Prostate gland (tissue), 2 donors: ENCODE results near the gene DUSP28. TPM values are rescaled to one million over a fixed set of nuclear protein-coding genes. Genes with fewer than 3 reads are reported as not detected.

Source experiments
- DNase-seq: peaks from one replicate; pipeline ENCODE4 v3.0.0-alpha.2; 2019; ENCODE audit warnings: low spot score
- H3K27ac ChIP-seq, 2 donors: fragments of 200-600 bp; sonication (generic); 2 replicates each; pipeline ENCODE4 v1.5.1; 2017 to 2019
- H3K27me3 ChIP-seq: fragments of 200-600 bp; sonication (generic); replicated peaks from 2 replicates; pipeline ENCODE4 v1.5.1; 2019; ENCODE audit not compliant: insufficient read depth
- H3K36me3 ChIP-seq, 2 donors: fragments of 200-600 bp; sonication (generic); 1 replicate in 1 of 2; 2 replicates in 1 of 2; pipeline versions ENCODE4 v1.5.1 to v1.8.1; 2017 to 2019
- H3K4me1 ChIP-seq: fragments of 200-600 bp; sonication (generic); replicated peaks from 2 replicates; pipeline ENCODE4 v1.5.1; 2019
- H3K4me3 ChIP-seq, 2 donors: fragments of 200-600 bp; sonication (generic); 2 replicates each; pipeline ENCODE4 v1.5.1; 2017 to 2019
- H3K9me3 ChIP-seq: fragments of 200-600 bp; sonication (generic); 2 replicates; pipeline ENCODE4 v1.5.1; 2017
- POLR2A ChIP-seq: fragments of 450-650 bp; IDR thresholded peaks from one replicate; pipeline ENCODE4 v1.6.1; 2016; ENCODE audit warnings: antibody characterized with exemption, mild to moderate bottlenecking
- POLR2AphosphoS5 ChIP-seq: sonication (generic); formaldehyde crosslinking; IDR thresholded peaks from one replicate; pipeline ENCODE4 v1.6.1; 2017; ENCODE audit warnings: antibody characterized with exemption
- WGBS: methylation state at CpG from one replicate; pipeline ENCODE4 v1.1.5; 2018; 5-methylcytosine and 5-hydroxymethylcytosine counted together
- intact Hi-C: fragments of 100-400 bp; cut with DNase I; formaldehyde crosslinking; loops from one replicate; pipeline ENCODE4 v1.14.2; 2022
- total RNA-seq, 2 donors: library from RNA; depleted of rRNA; stranded (reverse); fragments of >200 nt; gene quantifications; one replicate each; pipeline ENCODE4 v1.1.0, GENCODE V29; 2016
- TF ChIP-seq, protein P1 (sequence below), 4 experiments: fragments of 200-600 bp in 2 of 4; fragments of 450-650 bp in 2 of 4; sonication (generic) in 2 of 4; IDR thresholded peaks; 1 replicate in 3 of 4; 2 replicates in 1 of 4; pipeline ENCODE4 v1.5.1; 2016 to 2019; ENCODE audit warnings: antibody characterized with exemption in 4 of 4, mild to moderate bottlenecking in 2 of 4, moderate library complexity in 2 of 4

Gene DUSP28
- total RNA-seq, 2 donors from 2014 or later, result 18.4 to 18.6 TPM

- WGBS, result 95% methylated on average over 12 of the region's 12 CpGs
- TF ChIP-seq POLR2AphosphoS5 (no peak), POLR2A (no peak)
- TF ChIP-seq, protein P1, sequence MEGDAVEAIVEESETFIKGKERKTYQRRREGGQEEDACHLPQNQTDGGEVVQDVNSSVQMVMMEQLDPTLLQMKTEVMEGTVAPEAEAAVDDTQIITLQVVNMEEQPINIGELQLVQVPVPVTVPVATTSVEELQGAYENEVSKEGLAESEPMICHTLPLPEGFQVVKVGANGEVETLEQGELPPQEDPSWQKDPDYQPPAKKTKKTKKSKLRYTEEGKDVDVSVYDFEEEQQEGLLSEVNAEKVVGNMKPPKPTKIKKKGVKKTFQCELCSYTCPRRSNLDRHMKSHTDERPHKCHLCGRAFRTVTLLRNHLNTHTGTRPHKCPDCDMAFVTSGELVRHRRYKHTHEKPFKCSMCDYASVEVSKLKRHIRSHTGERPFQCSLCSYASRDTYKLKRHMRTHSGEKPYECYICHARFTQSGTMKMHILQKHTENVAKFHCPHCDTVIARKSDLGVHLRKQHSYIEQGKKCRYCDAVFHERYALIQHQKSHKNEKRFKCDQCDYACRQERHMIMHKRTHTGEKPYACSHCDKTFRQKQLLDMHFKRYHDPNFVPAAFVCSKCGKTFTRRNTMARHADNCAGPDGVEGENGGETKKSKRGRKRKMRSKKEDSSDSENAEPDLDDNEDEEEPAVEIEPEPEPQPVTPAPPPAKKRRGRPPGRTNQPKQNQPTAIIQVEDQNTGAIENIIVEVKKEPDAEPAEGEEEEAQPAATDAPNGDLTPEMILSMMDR (IDR thresholded peaks at IDR 0.05), result no peak
- H3K9me3 ChIP-seq, result no peaks in the 10 kb centered on the region
- intact Hi-C loops, result no loop called here
- H3K27ac ChIP-seq, result no peak overlapping the region
- DNase-seq, result no peak
- no peaks in the 10 kb centered on the region for H3K36me3 ChIP-seq
- H3K27me3 ChIP-seq, result no peaks in the 10 kb centered on the region
- H3K4me3 ChIP-seq, result no peak overlapping the region
- no peaks in the 10 kb centered on the region for H3K4me1 ChIP-seq
Observed at GRCh38 chr2:240522406-240522805, 37.8 kb upstream of the DUSP28 start.

DNA sequence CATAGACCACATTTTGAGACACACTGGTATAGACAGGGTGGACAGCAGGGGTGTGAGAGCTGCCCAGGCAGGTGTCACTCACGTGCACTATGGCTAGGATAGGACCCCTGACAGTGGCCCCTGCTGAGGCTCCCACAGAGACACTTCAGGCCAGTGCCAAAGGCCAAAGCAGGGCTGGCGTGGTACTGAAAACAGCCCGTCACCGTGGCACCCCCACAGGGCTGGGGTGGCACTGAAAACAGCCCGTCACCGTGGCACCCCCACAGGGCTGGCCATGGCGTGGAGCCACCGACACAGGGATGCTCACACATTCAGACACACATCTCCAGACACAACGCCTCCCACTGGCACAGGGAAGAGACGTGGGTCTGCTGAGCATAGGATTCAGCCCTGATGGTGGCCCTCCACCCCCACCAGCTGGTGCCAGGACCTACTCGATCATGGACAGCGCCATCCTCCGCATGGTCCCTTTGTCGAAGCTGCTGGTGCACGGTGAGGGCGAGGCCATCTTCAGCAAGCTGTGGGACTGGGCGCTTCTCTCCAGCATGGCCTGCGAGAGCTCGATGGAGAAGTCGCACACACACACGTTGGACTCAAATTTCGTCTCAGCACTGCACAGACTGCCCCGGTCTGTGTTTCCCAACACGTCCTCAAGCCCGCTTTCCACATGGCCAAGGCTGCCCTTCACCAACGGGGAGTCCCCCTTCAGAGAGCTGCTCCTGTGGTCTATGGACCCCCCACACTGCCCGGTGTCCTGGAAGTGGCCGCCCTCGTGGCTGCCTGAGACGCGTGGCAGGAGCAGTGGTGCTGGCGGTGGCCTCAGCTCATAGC is 36.5 kb upstream of the DUSP28 start:
- H3K4me3 ChIP-seq, result no peak overlapping the region
- intact Hi-C loops, result no loop called here
- TF ChIP-seq POLR2AphosphoS5 (no peak), POLR2A (no peak)
- TF ChIP-seq, protein P1 (IDR thresholded peaks at IDR 0.05), result no peak
- 98% methylated on average over 32 of the region's 32 CpGs for WGBS
- no peak for DNase-seq
- H3K27me3 ChIP-seq, result no peaks in the 10 kb centered on the region
- H3K4me1 ChIP-seq, result no peaks in the 10 kb centered on the region
- no peak overlapping the region for H3K27ac ChIP-seq
- H3K9me3 ChIP-seq, result no peaks in the 10 kb centered on the region
- H3K36me3 ChIP-seq, result no peaks in the 10 kb centered on the region

DNA sequence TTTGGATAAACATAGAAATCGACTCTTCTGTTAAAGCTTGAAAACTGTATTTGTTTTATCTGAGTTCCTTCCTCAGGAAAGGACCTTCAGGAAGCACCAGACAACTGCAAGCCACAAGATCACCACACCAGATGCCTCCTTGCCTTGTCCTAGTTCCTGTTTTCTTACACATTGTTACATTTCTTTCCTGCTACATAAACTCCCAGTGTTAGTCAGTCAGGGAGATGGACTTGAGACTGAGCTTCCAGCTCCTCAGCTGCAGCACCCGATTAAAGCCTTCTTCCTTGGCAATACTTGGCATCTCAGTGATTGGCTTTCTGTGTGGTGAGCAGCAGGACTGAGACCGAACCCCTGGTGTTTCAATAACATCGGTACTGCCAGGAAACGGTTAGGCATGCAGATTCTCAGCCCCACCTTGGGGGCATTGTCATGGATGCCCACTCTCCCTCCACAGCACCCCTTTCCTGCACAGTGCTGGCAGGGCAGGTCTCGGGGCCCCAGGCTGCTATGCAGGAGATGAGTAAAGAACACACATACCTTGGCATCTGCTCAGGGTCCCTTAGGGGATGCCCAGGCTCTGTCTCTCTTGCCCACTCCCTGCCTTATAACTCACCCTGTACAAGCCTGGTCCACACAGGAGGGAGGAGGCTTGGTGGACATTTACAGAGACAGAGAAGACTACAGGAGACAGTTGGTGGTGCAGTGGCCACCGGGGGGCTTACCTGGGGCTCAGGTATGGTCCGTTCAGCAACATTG is 35.0 kb upstream of the DUSP28 start:
- TF ChIP-seq POLR2AphosphoS5, result no peak
- TF ChIP-seq, protein P1 (IDR thresholded peaks at IDR 0.05), result no peak
- TF ChIP-seq POLR2A, result no peak
- intact Hi-C loops, result no loop called here
- DNase-seq, result no peak
- Histone ChIP-seq H3K9me3 (no peaks in the 10 kb centered on the region), H3K36me3 (no peaks in the 10 kb centered on the region), H3K27ac (no peak overlapping the region), H3K4me3 (no peak overlapping the region), H3K27me3 (no peaks in the 10 kb centered on the region), H3K4me1 (no peaks in the 10 kb centered on the region)
- WGBS, result 81% methylated on average over 8 of the region's 8 CpGs

DNA sequence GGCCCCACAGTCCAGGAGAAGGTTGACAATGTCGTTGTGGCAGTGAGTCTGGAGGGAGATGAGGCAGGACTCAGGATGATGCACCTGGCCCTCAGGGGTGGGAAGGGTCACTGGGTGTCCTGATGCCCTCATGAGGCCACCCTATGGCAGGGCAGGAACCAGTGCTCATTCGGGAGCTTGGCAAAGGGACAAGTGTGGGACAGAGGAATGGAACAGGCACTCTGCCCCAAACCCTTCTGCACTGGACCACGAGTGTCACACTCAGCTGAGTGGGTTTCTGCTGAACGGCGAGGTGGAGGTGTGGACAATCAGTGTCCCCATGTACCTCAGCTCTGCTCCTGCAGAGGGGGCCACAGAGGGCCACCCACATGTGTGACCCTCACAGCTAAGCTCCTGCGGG is 34.4 kb upstream of the DUSP28 start:
- 98% methylated on average over 6 of the region's 6 CpGs for WGBS

More for the DNA sequence above, 34.4 kb upstream of the DUSP28 start:
- intact Hi-C loops, result no loop called here
- H3K4me1 ChIP-seq, result no peaks in the 10 kb centered on the region
- no peak for DNase-seq
- no peak for TF ChIP-seq POLR2A
- TF ChIP-seq, protein P1 (IDR thresholded peaks at IDR 0.05), result no peak
- no peak for TF ChIP-seq POLR2AphosphoS5
- H3K27ac ChIP-seq, result no peak overlapping the region
- H3K27me3 ChIP-seq, result no peaks in the 10 kb centered on the region
- no peak overlapping the region for H3K4me3 ChIP-seq
- no peaks in the 10 kb centered on the region for H3K36me3 ChIP-seq
- H3K9me3 ChIP-seq, result no peaks in the 10 kb centered on the region
